HepG2 (cell line): ENCODE measurements around the gene CHN2. TPM values are rescaled to one million over a fixed set of nuclear protein-coding genes. Genes with fewer than 3 reads are reported as not detected.

Experiments
- KMT2B ChIP-seq: IDR thresholded peaks from 2 replicates; pipeline ENCODE4 v1.6.1; 2016; ENCODE audit warnings: missing genetic modification reagents, missing compliant biosample characterization
- POLR2AphosphoS2 ChIP-seq: IDR thresholded peaks from 2 replicates; pipeline ENCODE4 v1.6.1; 2011; ENCODE audit warnings: low read depth, low read length, improper control_type of control experiment
- RAD21 ChIP-seq: fragments of 450-650 bp; formaldehyde crosslinking; IDR thresholded peaks from 2 replicates; pipeline ENCODE4 v1.5.0; 2020; ENCODE audit warnings: mild to moderate bottlenecking
- SP4 ChIP-seq: sonication (generic); formaldehyde crosslinking; IDR thresholded peaks from 2 replicates; pipeline ENCODE4 v1.8.1; 2023; ENCODE audit warnings: mild to moderate bottlenecking, missing genetic modification reagents
- ZFP36L1 ChIP-seq: sonication (generic); formaldehyde crosslinking; IDR thresholded peaks from 2 replicates; pipeline ENCODE4 v1.8.0; 2022; ENCODE audit warnings: mild to moderate bottlenecking, missing genetic modification reagents, moderate library complexity
- ZNF124 ChIP-seq: sonication (generic); formaldehyde crosslinking; IDR thresholded peaks from 2 replicates; pipeline ENCODE4 v1.4.0; 2020; ENCODE audit warnings: missing genetic modification reagents
- ZNF251 ChIP-seq: sonication (generic); formaldehyde crosslinking; IDR thresholded peaks from 2 replicates; pipeline ENCODE4 v1.9.0; 2021; ENCODE audit warnings: mild to moderate bottlenecking, missing genetic modification reagents
- ZNF510 ChIP-seq: sonication (generic); formaldehyde crosslinking; IDR thresholded peaks from 2 replicates; pipeline ENCODE4 v1.4.0; 2020; ENCODE audit warnings: low read depth, mild to moderate bottlenecking, missing genetic modification reagents
- ZNF563 ChIP-seq: sonication (generic); formaldehyde crosslinking; IDR thresholded peaks from 2 replicates; pipeline ENCODE4 v1.8.0; 2022; ENCODE audit warnings: mild to moderate bottlenecking, moderate library complexity, missing genetic modification reagents
- ZNF670 ChIP-seq: sonication (generic); formaldehyde crosslinking; IDR thresholded peaks from 2 replicates; pipeline ENCODE4 v1.8.0; 2022; ENCODE audit warnings: mild to moderate bottlenecking, missing genetic modification reagents, borderline replicate concordance
- ZNF7 ChIP-seq: IDR thresholded peaks from 2 replicates; pipeline ENCODE4 v1.6.1; 2016; ENCODE audit warnings: missing biosample characterization, missing genetic modification reagents
- ZSCAN12 ChIP-seq: sonication (generic); formaldehyde crosslinking; IDR thresholded peaks from 2 replicates; pipeline ENCODE4 v1.9.0; 2021; ENCODE audit warnings: mild to moderate bottlenecking, missing genetic modification reagents
- ZSCAN21 ChIP-seq: sonication (generic); formaldehyde crosslinking; IDR thresholded peaks from 2 replicates; pipeline ENCODE4 v1.8.0; 2022; ENCODE audit warnings: mild to moderate bottlenecking, missing genetic modification reagents, moderate library complexity, borderline replicate concordance
- ZSCAN5A ChIP-seq: sonication (generic); formaldehyde crosslinking; IDR thresholded peaks from 2 replicates; pipeline ENCODE4 v1.8.0; 2022; ENCODE audit warnings: mild to moderate bottlenecking, missing genetic modification reagents, borderline replicate concordance
- ZUFSP ChIP-seq: sonication (generic); formaldehyde crosslinking; IDR thresholded peaks from 2 replicates; pipeline ENCODE4 v1.9.0; 2021; ENCODE audit warnings: missing genetic modification reagents, mild to moderate bottlenecking, borderline replicate concordance
- polyA plus RNA-seq, 8 experiments: library from polyadenylated mRNA; depleted of rRNA in 3 of 8; stranded (reverse) in 7 of 8; unstranded in 1 of 8; fragments of >200 nt; fragmentation: Illumina TruSeq in 4 of 8; extraction: Trizol in 4 of 8; gene quantifications; 2 replicates each; pipeline versions ENCODE4 v1.2.1 to v1.2.3, GENCODE V29; 2011 to 2016; ENCODE audit warnings: low read depth in 4 of 8, missing spikeins in 1 of 8, mixed read lengths in 1 of 8; ENCODE audit not compliant: insufficient read depth in 1 of 8
- total RNA-seq, 5 experiments: library from RNA; depleted of rRNA; stranded (reverse); fragments of >200 nt; fragmentation: Illumina TruSeq; extraction: Trizol; gene quantifications; 2 replicates each; pipeline ENCODE4 v1.2.3, GENCODE V29; 2016; ENCODE audit warnings: low read depth in 1 of 5
- TF ChIP-seq, protein P1 (sequence below): sonication (generic); formaldehyde crosslinking; IDR thresholded peaks from 2 replicates; pipeline ENCODE4 v1.5.1; 2020; ENCODE audit warnings: mild to moderate bottlenecking, missing genetic modification reagents, moderate library complexity
- TF ChIP-seq, protein P2 (sequence below): IDR thresholded peaks from 2 replicates; pipeline ENCODE4 v1.6.1; 2016; ENCODE audit warnings: mild to moderate bottlenecking

The CHN2 gene
- total and polyA plus RNA-seq, 2 of the 13 experiments (the other 11 are each of a cell fraction or from before 2014, with no cell fraction given): 23.5 to 30.5 TPM

- TF ChIP-seq, protein P1, sequence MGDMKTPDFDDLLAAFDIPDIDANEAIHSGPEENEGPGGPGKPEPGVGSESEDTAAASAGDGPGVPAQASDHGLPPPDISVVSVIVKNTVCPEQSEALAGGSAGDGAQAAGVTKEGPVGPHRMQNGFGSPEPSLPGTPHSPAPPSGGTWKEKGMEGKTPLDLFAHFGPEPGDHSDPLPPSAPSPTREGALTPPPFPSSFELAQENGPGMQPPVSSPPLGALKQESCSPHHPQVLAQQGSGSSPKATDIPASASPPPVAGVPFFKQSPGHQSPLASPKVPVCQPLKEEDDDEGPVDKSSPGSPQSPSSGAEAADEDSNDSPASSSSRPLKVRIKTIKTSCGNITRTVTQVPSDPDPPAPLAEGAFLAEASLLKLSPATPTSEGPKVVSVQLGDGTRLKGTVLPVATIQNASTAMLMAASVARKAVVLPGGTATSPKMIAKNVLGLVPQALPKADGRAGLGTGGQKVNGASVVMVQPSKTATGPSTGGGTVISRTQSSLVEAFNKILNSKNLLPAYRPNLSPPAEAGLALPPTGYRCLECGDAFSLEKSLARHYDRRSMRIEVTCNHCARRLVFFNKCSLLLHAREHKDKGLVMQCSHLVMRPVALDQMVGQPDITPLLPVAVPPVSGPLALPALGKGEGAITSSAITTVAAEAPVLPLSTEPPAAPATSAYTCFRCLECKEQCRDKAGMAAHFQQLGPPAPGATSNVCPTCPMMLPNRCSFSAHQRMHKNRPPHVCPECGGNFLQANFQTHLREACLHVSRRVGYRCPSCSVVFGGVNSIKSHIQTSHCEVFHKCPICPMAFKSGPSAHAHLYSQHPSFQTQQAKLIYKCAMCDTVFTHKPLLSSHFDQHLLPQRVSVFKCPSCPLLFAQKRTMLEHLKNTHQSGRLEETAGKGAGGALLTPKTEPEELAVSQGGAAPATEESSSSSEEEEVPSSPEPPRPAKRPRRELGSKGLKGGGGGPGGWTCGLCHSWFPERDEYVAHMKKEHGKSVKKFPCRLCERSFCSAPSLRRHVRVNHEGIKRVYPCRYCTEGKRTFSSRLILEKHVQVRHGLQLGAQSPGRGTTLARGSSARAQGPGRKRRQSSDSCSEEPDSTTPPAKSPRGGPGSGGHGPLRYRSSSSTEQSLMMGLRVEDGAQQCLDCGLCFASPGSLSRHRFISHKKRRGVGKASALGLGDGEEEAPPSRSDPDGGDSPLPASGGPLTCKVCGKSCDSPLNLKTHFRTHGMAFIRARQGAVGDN (CRISPR knock-in tag): no peak
- no peak for TF ChIP-seq ZNF251 (CRISPR knock-in tag)
- TF ChIP-seq KMT2B: no peak
- no peak for TF ChIP-seq ZSCAN21
- no peak for TF ChIP-seq ZNF7 (CRISPR knock-in tag)
- TF ChIP-seq RAD21 (CRISPR knock-in tag): no peak
- no peak for TF ChIP-seq ZNF510 (CRISPR knock-in tag)
- no peak for TF ChIP-seq ZNF563
- TF ChIP-seq ZFP36L1 (CRISPR knock-in tag): no peak
- TF ChIP-seq ZNF124: no peak
- TF ChIP-seq, protein P2, sequence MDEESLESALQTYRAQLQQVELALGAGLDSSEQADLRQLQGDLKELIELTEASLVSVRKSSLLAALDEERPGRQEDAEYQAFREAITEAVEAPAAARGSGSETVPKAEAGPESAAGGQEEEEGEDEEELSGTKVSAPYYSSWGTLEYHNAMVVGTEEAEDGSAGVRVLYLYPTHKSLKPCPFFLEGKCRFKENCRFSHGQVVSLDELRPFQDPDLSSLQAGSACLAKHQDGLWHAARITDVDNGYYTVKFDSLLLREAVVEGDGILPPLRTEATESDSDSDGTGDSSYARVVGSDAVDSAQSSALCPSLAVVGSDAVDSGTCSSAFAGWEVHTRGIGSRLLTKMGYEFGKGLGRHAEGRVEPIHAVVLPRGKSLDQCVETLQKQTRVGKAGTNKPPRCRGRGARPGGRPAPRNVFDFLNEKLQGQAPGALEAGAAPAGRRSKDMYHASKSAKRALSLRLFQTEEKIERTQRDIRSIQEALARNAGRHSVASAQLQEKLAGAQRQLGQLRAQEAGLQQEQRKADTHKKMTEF (CRISPR knock-in tag): no peak
- no peak for TF ChIP-seq POLR2AphosphoS2
- no peak for TF ChIP-seq SP4 (CRISPR knock-in tag)
- TF ChIP-seq ZNF670 (CRISPR knock-in tag): no peak
- no peak for TF ChIP-seq ZSCAN12 (CRISPR knock-in tag)
- no peak for TF ChIP-seq ZUFSP (CRISPR knock-in tag)
- TF ChIP-seq ZSCAN5A (CRISPR knock-in tag): no peak
Measured at GRCh38 chr7:29204491-29205272, 10.1 kb downstream of the CHN2 start (continued).
